ENCODE data around the gene FOXL3.

DNA sequence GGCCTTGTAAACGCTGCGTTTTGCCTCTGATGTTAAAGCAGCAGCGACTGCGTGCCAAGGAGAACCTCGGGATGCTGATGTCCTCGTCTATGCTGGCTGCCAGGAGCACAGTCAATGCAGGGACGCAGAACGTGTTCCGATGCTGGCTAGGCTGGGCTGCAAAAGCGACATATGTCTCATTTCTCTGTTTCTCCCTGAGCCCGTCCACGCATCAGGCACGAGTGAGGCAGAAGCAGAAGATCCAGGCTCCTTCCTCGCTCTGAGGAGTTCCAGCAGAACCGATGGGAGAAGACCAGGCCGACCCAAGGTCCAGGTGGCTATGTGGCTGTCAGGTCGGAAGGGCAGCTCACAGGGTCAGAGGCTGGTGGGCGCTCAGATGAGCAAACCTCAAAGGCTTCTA lies 3.7 kb upstream of the FOXL3 start:
- TF ChIP-seq, protein P1, sequence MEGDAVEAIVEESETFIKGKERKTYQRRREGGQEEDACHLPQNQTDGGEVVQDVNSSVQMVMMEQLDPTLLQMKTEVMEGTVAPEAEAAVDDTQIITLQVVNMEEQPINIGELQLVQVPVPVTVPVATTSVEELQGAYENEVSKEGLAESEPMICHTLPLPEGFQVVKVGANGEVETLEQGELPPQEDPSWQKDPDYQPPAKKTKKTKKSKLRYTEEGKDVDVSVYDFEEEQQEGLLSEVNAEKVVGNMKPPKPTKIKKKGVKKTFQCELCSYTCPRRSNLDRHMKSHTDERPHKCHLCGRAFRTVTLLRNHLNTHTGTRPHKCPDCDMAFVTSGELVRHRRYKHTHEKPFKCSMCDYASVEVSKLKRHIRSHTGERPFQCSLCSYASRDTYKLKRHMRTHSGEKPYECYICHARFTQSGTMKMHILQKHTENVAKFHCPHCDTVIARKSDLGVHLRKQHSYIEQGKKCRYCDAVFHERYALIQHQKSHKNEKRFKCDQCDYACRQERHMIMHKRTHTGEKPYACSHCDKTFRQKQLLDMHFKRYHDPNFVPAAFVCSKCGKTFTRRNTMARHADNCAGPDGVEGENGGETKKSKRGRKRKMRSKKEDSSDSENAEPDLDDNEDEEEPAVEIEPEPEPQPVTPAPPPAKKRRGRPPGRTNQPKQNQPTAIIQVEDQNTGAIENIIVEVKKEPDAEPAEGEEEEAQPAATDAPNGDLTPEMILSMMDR (conservative IDR thresholded peaks at IDR 0.05; ENCODE audit: low read depth in 2 of 2): no peak
- no peak for TF ChIP-seq EZH2 (IDR thresholded peaks at IDR 0.05; ENCODE audit: low read depth, unreplicated experiment)
- TF ChIP-seq POLR2AphosphoS5 (IDR thresholded peaks at IDR 0.05; ENCODE audit: low read depth): no peak
- TF ChIP-seq CREB1 (CRISPR knock-in tag; IDR thresholded peaks at IDR 0.05; ENCODE audit: low read depth): no peak
- no peak for TF ChIP-seq NANOG (IDR thresholded peaks at IDR 0.05; ENCODE audit: borderline replicate concordance)
- no peak for TF ChIP-seq REST (IDR thresholded peaks at IDR 0.05; ENCODE audit: unreplicated experiment)
- no peak for TF ChIP-seq EZH2phosphoT487 (IDR thresholded peaks at IDR 0.05; ENCODE audit: unreplicated experiment)

Data from GM23338 (cell line).